Neural cell (in vitro differentiated cells): ENCODE data around the gene HDGFL3. TPM values are rescaled to one million over a fixed set of nuclear protein-coding genes. Genes with fewer than 3 reads are reported as not detected.

Source experiments
- H2AFZ ChIP-seq: fragments of 200-600, 300-800 bp; sonication (generic), shearing (Covaris generic); 2 replicates; pipeline ENCODE4 v1.6.0; 2014; ENCODE audit warnings: low read depth, mild to moderate bottlenecking, antibody characterized with exemption, low read length, moderate library complexity
- H3F3A ChIP-seq: fragments of 200-600 bp; shearing (Covaris generic); 2 replicates; pipeline ENCODE4 v1.6.1; 2016; ENCODE audit warnings: mild to moderate bottlenecking, moderate library complexity, mixed read lengths, antibody characterized with exemption, low read length; ENCODE audit not compliant: insufficient read depth, poor library complexity, severe bottlenecking
- H3K27ac ChIP-seq: fragments of 200-600, 300-800 bp; sonication (generic), shearing (Covaris generic); 2 replicates; pipeline ENCODE4 v1.5.1; 2014; ENCODE audit warnings: mild to moderate bottlenecking, low read length, moderate library complexity
- H3K27me3 ChIP-seq: fragments of 300-800, 200-600 bp; sonication (generic), shearing (Covaris generic); 2 replicates; pipeline ENCODE4 v1.6.0; 2014; ENCODE audit warnings: mild to moderate bottlenecking, low read depth, low read length, moderate library complexity; ENCODE audit not compliant: insufficient read depth
- H3K36me3 ChIP-seq: fragments of 300-800, 200-600 bp; sonication (generic), shearing (Covaris generic); 2 replicates; pipeline ENCODE4 v1.5.1; 2014; ENCODE audit warnings: mild to moderate bottlenecking, antibody characterized with exemption, low read length, moderate library complexity; ENCODE audit not compliant: insufficient read depth
- H3K4me2 ChIP-seq: fragments of 300-800, 200-600 bp; sonication (generic), shearing (Covaris generic); 2 replicates; pipeline ENCODE4 v1.6.0; 2014; ENCODE audit warnings: mild to moderate bottlenecking, low read length
- H3K4me3 ChIP-seq: fragments of 300-800, 200-600 bp; sonication (generic), shearing (Covaris generic); 2 replicates; pipeline ENCODE4 v1.5.1; 2014; ENCODE audit warnings: mild to moderate bottlenecking, low read length, moderate library complexity
- H3K79me2 ChIP-seq: fragments of 200-600 bp; shearing (Covaris generic); replicated peaks from 2 replicates; pipeline ENCODE4 v1.6.0; 2014; ENCODE audit warnings: mild to moderate bottlenecking, low read length, moderate library complexity; ENCODE audit not compliant: insufficient read depth
- H3K9ac ChIP-seq: fragments of 300-800, 200-600 bp; sonication (generic), shearing (Covaris generic); 2 replicates; pipeline ENCODE4 v1.6.1; 2016; ENCODE audit warnings: mild to moderate bottlenecking, low read length, mixed read lengths
- H3K9me2 ChIP-seq: fragments of 200-600 bp; shearing (Covaris generic); 2 replicates; pipeline ENCODE4 v1.6.1; 2016; ENCODE audit warnings: mild to moderate bottlenecking, low read length, mixed read lengths; ENCODE audit not compliant: insufficient read depth
- H3K9me3 ChIP-seq: fragments of 200-600, 300-800 bp; sonication (generic), shearing (Covaris generic); 2 replicates; pipeline ENCODE4 v1.6.1; 2016; ENCODE audit warnings: mild to moderate bottlenecking, mixed run types, low read length, moderate library complexity, mixed read lengths
- H4K20me1 ChIP-seq: fragments of 200-600 bp; shearing (Covaris generic); 2 replicates; pipeline ENCODE4 v1.6.1; 2016; ENCODE audit warnings: mild to moderate bottlenecking, mixed run types; ENCODE audit not compliant: insufficient read depth
- CTCF ChIP-seq: fragments of 450-650 bp; IDR thresholded peaks from 2 replicates; pipeline ENCODE4 v1.5.1; 2014; ENCODE audit warnings: antibody characterized with exemption, mild to moderate bottlenecking, moderate library complexity; ENCODE audit not compliant: poor library complexity, severe bottlenecking
- EP300 ChIP-seq: fragments of 450-650 bp; conservative IDR thresholded peaks from 2 replicates; pipeline ENCODE4 v1.6.1; 2014; ENCODE audit warnings: antibody characterized with exemption, mild to moderate bottlenecking, moderate library complexity; ENCODE audit not compliant: poor library complexity, severe bottlenecking
- EZH2 ChIP-seq: fragments of 200-600, 300-800 bp; shearing (Covaris generic), sonication (generic); IDR thresholded peaks from 2 replicates; pipeline ENCODE4 v1.6.1; 2014; ENCODE audit warnings: antibody characterized with exemption, low read length, borderline replicate concordance, mild to moderate bottlenecking; ENCODE audit not compliant: insufficient read depth, poor library complexity, severe bottlenecking
- MXI1 ChIP-seq: fragments of 450-650 bp; conservative IDR thresholded peaks from 2 replicates; pipeline ENCODE4 v1.6.1; 2014; ENCODE audit warnings: antibody characterized with exemption, mild to moderate bottlenecking; ENCODE audit not compliant: poor library complexity, severe bottlenecking
- POLR2AphosphoS5 ChIP-seq: IDR thresholded peaks from 2 replicates; pipeline ENCODE4 v1.6.1; 2012
- RAD21 ChIP-seq: fragments of 450-650 bp; conservative IDR thresholded peaks from 2 replicates; pipeline ENCODE4 v1.6.1; 2014; ENCODE audit warnings: antibody characterized with exemption, mild to moderate bottlenecking, moderate library complexity
- REST ChIP-seq: IDR thresholded peaks from 2 replicates; pipeline ENCODE4 v1.6.1; 2012; ENCODE audit warnings: borderline replicate concordance
- SMC3 ChIP-seq: fragments of 450-650 bp; conservative IDR thresholded peaks from 2 replicates; pipeline ENCODE4 v1.6.1; 2014; ENCODE audit warnings: antibody characterized with exemption, mild to moderate bottlenecking, moderate library complexity; ENCODE audit not compliant: poor library complexity
- TAF1 ChIP-seq: IDR thresholded peaks from 2 replicates; pipeline ENCODE4 v1.6.1; 2012; ENCODE audit warnings: low read depth
- polyA plus RNA-seq: library from polyadenylated mRNA; depleted of rRNA; stranded (reverse); fragments of >200 nt; gene quantifications from 2 replicates; pipeline ENCODE4 v1.2.3, GENCODE V29; 2014

The HDGFL3 gene
- polyA plus RNA-seq, 1 donor from 2014 or later = 339 TPM

GRCh38 chr15:83158393-83158792 is 49.2 kb downstream of the HDGFL3 start:
- no peak overlapping the region for H3K27ac ChIP-seq
- H3K79me2 ChIP-seq = peaks cover 16% of the 10 kb centered on the region
- no peaks in the 10 kb centered on the region for H3K9me3 ChIP-seq
- no peak overlapping the region for H2AFZ ChIP-seq
- H3K9ac ChIP-seq = no peak overlapping the region
- no peak overlapping the region for H3K4me2 ChIP-seq
- no peaks in the 10 kb centered on the region for H4K20me1 ChIP-seq
- H3K9me2 ChIP-seq = no peaks in the 10 kb centered on the region
- TF ChIP-seq POLR2AphosphoS5 = no peak
- TF ChIP-seq CTCF = no peak
- no peak for TF ChIP-seq MXI1
- no peak for TF ChIP-seq SMC3
- TF ChIP-seq TAF1 = no peak
- no peak for TF ChIP-seq EP300
- no peak for TF ChIP-seq REST
- no peak for TF ChIP-seq RAD21
- TF ChIP-seq EZH2 = no peak
- no peaks in the 10 kb centered on the region for H3F3A ChIP-seq
- peaks cover 21% of the 10 kb centered on the region for H3K36me3 ChIP-seq
- H3K27me3 ChIP-seq = no peaks in the 10 kb centered on the region
- no peak overlapping the region for H3K4me3 ChIP-seq

GRCh38 chr15:83155942-83156341 is 51.7 kb downstream of the HDGFL3 start:
- Histone ChIP-seq H4K20me1 (no peaks in the 10 kb centered on the region), H3K36me3 (peaks cover 9% of the 10 kb centered on the region), H3F3A (no peaks in the 10 kb centered on the region), H3K9me3 (no peaks in the 10 kb centered on the region), H3K4me3 (no peak overlapping the region), H3K9me2 (no peaks in the 10 kb centered on the region), H3K27me3 (no peaks in the 10 kb centered on the region), H3K79me2 (peaks cover 13% of the 10 kb centered on the region), H3K27ac (no peak overlapping the region), H2AFZ (no peak overlapping the region), H3K9ac (no peak overlapping the region), H3K4me2 (no peak overlapping the region)
- TF ChIP-seq CTCF (no peak), EP300 (no peak), POLR2AphosphoS5 (no peak), REST (no peak), SMC3 (no peak), RAD21 (no peak), EZH2 (no peak), MXI1 (no peak), TAF1 (no peak)
